HG03342 (cell line): ENCODE results near the gene SLC24A5.

ENCODE experiments used
- ATAC-seq: cut with Tn5 transposase; IDR thresholded peaks from one replicate; pipeline ENCODE4 v1.9.1; 2021; ENCODE audit warnings: mild to moderate bottlenecking, moderate library complexity; ENCODE audit not compliant: unreplicated experiment

SLC24A5 gene

DNA sequence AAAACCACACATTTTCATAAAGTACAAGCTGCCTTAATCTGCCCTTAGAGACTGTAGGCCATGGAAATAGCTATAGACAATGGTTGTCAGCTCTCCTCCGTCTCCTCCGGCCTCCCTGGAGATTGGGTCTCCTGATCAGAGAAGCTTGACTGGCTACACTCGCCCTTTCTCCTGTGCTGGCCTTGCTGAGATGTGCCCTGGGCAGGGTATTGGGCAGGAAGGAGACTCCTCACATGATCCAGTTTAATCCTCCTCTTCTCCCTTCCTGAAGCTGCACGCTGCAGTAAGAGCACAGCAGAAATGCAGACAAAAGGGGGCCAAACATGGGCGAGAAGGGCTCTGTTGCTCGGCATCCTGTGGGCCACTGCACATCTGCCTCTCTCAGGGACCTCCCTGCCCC lies at the start of gene SLC24A5:
TSS of gene SLC24A5 (plus strand) at position 246 of the 400 bp plus-strand sequence. CDS start at position 301, 55 bp downstream.
- ATAC-seq: no peak

DNA sequence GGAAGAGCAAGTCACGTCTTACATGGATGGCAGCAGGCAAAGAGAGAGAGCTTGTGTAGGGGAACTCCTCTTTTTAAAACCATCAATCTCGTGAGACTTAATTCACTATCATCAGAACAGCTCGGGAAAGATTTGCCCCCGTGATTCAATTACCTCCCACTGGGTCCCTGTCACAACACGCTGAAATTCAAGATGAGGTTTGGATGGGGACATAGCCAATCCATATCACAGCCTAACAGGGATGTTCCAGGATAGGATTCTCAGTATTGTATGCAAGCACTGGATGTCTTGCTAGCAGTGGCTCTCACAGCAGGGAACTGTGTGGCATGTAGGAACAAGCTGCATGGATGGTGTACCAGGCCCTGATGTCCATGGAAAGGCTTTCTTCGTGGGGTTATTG lies 47.8 kb upstream of the SLC24A5 start:
- no peak for ATAC-seq

DNA sequence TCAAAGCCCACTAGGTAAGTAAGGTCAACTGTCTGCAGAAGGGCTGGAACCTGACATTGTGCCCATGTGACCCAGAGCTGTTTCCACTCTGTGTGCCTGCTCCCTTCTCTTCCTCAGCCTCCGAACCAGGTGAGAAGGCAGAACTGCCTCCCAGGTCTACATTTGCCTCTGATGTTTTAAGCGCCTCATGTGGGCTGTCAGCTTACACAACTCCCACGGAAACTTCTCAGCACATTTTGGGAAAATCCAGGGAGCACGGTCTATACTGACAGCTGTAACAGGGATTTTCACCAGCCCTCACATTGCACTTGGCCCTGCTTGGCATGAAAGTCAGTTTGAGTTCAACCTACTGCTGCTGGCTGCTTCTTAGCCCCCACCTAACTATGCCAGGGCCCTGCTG lies 46.9 kb upstream of the SLC24A5 start:
- no peak for ATAC-seq

DNA sequence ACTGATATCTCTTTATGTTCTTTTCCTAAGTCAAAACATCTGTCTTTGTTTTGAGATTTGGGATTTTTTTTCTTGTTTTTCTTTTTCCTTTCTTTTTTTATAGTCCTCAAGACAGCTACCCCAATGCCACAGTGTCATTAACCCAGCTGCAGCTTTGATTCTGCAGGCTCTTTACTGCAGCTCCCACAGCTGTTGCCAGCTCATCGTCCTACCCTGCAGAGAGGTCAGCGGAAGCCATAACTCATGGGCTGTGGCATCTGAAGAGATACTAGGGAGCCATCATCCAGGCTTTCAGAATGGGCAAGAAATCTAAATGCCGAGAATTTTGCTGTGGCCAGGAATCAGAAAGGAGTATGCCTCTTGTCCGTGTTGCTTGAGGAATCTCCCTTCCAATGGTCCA lies 44.3 kb upstream of the SLC24A5 start:
- no peak for ATAC-seq

DNA sequence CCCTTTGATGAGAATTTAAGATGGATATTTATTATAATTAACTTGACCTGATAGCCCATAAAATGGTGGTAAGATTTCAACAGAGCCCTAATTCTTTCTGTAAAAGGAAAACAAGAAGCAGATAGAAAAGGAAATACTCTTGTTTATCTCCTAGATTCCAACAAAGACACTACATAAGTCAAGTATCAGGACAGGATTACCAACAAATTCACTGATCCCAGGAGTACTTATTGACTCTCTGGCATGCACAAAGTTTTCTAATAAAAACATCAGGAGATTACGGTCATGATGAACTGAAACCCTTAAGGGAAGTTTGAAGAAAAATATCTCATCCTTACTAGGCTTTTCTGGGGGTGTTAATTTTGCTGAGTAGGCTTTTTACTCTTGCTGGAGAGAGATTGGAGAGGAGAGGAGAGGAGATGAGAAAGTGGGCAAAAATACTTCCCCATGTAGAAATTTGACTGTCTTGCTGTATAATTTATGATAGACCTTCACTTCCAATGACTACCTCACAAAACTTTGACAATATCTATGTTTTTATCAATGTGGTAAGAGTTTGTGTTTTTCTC lies 43.1 kb upstream of the SLC24A5 start:
- no peak for ATAC-seq

DNA sequence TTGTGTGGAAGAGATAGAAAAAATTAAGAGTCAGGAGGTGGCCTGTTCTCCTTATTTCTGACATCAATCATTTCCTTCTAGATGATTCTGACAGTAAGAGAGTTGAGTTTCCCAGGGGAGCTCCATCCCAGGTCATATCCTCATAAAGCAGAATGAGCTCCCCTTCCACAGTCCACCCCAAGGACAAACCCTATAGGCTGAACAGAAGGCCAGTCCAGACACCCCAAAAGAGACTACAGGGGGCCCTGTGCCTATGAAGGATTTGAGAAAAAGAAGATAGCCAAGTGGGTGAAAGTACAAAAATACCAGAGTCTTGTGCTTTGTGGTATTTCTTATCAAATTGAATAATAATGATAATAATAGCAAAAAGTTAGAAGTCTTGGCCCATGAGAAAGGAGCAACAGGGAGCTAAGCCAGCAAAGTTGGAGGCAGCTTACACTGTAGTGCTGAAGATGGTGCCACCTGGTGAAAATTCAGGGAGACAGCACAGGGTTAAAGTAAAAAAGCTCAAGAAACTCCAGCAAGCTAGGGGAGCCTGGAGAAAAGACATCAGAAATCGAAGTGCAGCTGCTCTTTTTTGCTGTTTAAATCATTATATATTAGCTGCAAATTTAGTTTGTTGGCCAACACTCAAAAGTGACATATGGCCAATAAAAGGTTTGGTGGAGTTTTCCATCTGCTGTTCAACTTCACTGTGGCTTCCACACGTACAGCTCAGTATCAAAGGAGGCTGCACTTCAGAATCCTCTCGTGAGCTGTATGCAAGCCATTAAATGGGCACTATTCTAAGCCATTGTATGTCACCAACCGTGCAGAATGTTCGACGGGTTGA lies 35.8 kb upstream of the SLC24A5 start:
- peak; percentile 59 for ATAC-seq

DNA sequence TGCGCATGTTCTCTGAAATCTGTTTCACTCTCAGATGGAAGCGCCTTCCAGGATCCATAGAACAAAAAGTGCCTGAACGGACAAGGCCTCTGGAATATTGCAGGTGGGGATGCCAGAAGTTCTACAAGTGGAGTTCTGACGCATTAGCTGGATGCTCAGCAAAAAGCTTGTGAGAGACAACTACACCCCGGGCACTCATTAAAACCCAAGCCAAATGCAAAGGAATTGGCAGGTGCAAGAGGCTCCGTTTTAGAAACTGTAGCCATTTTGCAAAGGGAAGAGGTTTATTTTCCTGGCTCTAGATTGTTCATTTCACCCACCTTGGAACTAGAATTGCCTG lies 35.2 kb upstream of the SLC24A5 start:
- ATAC-seq: no peak

DNA sequence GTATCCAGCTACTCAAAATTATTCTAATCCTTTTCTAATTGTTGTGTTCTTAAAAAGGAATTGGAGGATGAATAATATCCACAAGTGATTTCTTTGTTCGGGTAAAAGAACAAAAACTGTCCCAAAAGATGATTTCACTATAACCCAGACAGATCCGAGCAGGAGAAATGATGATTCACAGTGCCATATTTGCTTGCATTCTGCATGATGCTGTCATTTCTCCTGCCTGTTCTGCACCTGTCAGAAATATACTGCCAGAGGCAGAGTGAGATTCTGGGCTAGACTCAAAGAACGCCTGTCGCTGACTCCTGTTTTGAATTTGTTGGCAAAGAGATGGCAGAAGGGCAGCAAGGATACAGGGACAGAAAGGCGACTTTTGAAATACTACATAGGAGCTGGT lies 34.7 kb upstream of the SLC24A5 start:
- no peak for ATAC-seq

DNA sequence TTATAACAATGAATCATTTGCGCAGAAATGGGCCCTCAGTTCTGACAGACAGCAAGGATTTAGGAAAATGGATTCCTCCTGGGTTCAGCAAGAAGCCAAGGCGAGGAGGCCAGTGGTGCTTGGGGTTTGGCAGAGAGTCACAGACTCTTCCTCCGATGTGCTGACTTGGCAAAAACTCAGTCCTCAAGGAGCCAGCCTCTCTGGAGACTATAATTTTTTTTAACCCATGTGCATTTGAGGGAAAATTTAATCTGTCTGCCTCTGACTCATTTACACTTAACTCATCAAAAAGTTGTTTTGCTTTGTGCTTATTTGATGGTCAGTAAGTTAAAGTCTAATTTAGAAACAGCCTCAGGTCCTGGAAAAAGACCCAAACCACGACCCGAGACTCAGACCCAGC lies 34.2 kb upstream of the SLC24A5 start:
- no peak for ATAC-seq

DNA sequence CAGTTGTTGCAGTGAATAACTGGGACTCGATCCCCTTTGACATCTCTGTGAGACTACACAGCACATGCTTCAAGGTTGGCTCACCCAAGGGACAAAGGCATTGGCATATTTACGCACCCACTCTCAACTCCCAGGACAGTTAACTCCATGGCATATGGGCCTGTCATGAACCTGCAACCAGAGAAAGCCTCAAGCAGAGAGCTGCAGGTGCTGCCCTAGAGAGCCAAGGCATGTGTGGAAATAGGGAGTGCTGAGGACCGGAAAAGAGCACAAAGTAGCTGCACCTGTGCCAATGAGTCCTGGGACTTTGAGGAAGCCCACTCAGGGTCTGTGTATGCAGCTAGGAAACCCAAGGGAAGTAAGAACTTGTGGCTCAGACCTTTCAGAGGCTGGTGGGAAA lies 32.9 kb upstream of the SLC24A5 start:
- no peak for ATAC-seq

DNA sequence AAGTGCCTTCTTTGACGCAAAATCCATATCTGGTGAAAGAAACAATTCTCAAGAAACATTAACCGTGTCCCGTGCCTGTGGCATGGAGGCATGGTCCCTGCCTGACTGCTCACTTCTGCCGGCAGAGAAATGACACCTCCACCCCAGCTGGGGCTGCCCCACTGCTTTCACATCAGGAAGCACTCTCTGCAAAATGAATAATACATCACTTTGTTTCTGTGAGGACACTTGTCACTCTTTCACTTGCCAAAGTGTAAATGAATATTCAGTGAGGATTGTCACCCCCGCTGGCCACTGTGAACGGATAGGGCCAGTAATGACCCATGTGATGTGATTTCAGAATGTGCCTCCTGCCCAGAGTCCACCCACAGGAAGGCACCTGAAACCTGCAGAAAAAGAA lies 31.1 kb upstream of the SLC24A5 start:
- ATAC-seq: peak; percentile 67

DNA sequence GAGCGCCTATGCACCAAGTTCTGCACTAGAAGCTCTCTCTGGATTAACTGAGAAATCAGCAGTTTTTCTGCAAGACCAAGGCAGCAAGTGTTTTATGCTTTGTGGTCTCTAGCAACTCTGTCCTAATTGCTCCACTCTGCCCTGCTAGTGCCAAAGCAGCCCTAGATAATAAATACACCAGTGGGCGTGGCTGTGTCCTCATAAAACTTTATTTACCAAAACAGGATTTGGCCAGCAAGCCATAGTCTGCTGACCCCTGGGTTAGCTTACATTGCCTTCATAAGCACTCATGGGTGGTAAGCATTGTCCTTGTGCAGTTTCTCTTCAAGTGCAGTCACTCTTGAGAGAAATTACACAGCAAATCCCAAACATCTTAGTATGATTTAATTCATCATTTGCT lies 30.7 kb upstream of the SLC24A5 start:
- no peak for ATAC-seq

DNA sequence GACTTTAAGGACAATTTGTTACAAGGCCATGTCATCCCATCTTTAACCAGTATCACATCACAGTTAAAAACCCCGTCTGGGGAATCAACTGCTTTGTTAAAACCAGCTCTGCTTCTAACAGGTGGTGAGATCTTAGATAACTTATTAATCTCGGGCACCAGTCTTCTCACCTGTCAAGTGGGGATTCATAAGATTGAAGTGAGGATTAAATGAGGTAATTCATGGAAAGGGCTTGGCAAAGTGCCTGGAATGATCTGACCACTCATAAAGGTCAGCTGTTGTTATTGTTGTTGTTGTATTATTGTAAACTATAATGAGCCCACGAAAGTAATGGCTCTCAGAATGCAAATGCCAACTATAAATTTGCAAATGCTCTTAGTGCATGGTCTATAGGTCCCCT lies 30.1 kb upstream of the SLC24A5 start:
- ATAC-seq: no peak

DNA sequence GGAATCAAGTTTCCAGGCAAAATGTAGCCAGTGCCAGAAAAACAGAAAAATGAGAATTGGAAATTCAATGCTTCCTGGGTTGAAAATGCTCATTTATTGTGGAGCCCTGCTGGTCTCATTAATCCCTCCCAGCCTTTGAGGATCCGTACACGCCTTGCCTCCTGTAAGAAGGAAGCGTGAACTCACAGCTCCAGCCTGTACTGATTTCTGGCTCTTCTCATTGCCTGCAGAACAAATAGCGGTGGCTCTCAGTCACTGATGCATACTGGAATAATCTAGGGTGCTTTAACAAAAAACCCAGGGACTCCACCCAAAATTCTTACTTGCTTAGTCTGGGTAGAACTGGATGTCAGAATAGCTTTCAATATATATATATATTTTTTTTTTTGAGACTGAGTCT lies 29.3 kb upstream of the SLC24A5 start:
- ATAC-seq: no peak

DNA sequence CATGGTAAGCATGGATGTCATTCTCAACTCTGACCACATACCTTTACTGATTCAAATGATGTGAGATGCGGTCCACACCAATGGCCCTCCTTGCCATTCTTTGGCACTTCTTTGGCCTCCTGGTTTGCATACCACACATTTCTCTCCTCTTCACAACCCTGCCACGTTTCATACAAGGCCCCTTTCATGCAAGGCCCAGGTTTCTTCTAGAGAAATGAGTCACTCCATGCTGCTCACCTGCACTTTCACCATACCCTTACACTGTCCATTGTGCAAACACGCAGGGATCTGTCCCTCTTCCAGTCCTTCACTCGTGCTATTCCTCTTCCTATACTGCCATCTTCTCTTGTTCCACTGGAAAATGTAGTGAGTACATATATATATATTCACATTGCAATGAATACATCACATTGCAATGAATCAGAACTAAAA lies 24.4 kb upstream of the SLC24A5 start:
- ATAC-seq: peak; percentile 92

DNA sequence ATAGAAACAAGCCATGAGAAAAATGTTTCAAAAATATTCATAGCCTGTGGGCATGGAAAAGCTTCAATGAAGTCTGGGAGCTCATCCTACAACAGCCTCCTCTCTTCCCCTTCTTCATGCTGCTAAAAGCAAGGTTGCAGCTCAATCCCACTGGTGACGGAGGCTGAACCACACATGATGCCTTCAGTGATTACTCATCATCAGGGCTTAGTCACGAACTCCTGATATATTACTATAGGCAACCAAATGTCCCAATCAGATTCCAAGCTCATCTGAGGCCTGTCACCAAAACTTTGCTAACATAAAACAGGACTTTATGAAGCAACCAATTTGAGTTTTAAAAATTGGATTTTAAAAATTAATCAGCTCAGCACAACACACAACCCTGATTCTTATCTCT lies 24.0 kb upstream of the SLC24A5 start:
- peak; percentile 35 for ATAC-seq

DNA sequence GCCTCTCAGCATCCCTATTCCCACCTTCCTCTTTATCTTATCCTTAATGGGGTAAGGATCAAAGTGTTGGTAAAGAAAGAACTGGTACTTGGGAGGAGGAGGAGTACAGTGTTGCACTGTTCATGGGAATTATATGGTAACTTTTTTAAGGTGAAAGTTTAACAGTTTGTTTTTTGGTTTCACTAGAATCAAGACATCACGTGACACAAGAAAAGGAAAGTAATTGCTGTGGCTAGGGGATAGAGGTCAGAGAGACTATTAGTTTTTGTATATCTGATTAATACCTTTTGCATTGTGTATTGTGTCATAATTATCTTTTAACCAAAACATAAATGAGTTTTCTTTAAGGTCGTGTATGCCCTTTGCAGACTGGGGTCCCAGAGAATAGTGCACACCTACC lies 23.5 kb upstream of the SLC24A5 start:
- no peak for ATAC-seq

DNA sequence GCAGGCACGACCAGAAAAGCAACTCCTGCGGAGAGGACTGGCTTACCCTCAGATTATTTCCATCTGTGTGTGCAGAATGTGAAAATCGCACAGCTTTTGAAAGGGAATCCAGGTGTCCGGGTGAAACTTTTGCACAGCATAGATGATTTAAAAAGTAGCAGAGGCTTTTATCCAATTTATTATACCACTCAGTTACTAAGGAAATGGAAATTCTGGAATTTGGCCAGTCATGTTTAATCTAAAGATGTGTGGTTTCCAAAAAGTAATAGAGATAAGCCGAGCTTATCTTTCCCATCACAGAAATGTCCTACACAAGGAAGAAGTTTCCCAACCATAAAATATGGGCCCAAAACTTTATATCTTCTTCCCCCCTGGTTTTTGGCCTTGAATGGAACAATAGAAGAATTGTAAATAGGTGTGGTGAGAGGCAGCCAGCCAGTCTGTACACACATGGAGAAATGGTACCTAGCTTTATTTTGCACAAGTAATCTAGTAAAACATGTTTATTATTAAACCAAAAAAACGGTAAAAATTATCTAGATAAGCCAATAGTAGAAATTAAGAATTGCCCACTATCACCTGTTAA lies 19.3 kb upstream of the SLC24A5 start:
- ATAC-seq: no peak

DNA sequence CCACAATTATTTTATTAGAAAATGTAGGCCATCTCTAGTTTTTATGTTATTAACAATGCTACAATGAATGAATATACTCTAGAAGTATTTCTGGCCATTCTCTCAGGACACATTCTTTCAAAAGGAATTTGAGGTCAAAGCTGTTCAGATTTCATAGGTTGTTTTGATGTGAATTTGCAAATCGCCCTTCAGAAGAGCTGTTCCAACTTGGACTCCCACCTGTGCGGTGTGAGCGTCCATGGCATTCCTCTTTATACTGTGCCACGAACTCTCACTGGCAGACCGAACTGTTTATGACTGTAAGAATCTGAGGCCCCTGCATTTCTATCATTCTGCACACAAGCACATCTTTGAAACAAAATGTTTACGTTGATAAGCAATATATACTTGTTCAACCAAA lies 18.6 kb upstream of the SLC24A5 start:
- no peak for ATAC-seq

DNA sequence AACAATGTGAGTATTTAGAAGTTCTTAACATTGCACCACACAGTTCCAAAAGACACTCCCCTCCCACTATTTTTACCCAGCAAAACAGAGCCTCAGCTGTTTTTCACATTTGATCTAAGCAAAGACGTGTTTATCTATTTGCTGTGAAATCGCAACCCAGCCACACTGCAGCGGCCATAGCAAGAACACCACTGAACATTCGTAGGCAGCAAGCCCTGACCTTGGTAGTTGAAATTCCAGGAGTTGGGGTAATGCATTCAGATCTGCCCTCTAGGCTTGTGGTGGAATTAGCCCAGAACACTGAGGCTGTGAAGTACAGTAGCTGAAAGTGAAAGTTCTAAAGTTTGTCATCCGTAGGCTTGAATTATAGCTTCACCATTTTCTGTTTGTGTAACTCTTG lies 17.1 kb upstream of the SLC24A5 start:
- ATAC-seq: no peak

DNA sequence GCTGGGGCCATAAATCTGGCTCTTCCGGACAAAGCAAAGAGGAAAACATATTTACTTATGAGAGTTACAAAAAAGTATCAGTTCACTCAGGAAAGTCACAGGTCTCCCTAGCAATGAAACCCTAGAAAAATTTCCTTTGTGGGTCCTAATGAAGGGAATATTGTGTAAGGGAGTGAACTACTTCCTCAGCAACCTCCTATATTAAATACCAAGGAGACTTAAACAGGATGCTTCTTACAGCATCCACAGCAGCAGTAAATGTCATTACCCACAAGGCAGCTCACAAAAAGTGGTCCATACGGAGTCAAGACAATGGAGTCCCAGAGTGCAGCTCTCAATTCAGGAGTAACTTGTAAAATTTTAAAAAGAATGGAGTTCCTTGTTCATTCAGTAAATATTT lies 14.9 kb upstream of the SLC24A5 start:
- ATAC-seq: no peak

DNA sequence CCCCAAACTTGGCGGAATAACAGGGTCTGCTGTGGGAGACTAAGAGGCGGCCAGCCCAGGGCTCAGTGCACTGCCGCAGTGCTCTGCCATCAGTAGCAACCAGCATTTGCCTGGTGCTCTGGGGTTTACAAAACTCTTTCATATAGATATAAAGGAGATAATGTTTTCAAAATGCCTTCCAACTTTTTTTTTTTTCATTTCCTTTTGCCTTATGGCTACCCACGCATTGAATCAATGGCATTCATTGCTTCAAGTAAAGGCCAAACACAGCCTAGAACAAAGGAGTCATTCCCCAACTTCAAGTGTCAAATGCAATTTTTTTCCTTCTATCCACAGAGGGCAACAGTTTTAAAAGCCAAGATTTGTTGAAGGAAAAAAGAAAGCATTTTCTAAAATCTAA lies 11.6 kb upstream of the SLC24A5 start:
- no peak for ATAC-seq
